Muscle of leg (tissue), 11 donors: Measurements from ENCODE around the gene NCOA1. TPM values are rescaled to one million over a fixed set of nuclear protein-coding genes. Genes with fewer than 3 reads are reported as not detected.
A peak's percentile ranks its signal among the peaks of the same experiment; 100 is the strongest.
"Not testable (repeated sequence)": the region's sequence is repeated elsewhere in the genome, so short reads cannot be mapped to it uniquely, and the experiment has no call there.

Experiments used
- DNase-seq: peaks from one replicate; pipeline ENCODE4 v3.0.0; 2013
- H3K27ac ChIP-seq: one replicate; pipeline ENCODE4 v1.5.1; 2013; ENCODE audit warnings: mild to moderate bottlenecking, low read length, control low read depth
- H3K27me3 ChIP-seq: one replicate; pipeline ENCODE4 v1.6.1; 2013; ENCODE audit warnings: low read length; ENCODE audit not compliant: control insufficient read depth, insufficient read depth
- H3K36me3 ChIP-seq: one replicate; pipeline ENCODE4 v1.6.1; 2013; ENCODE audit warnings: low read length; ENCODE audit not compliant: control insufficient read depth, insufficient read depth
- H3K4me1 ChIP-seq: one replicate; pipeline ENCODE4 v1.6.1; 2013; ENCODE audit warnings: low read length; ENCODE audit not compliant: control insufficient read depth, insufficient read depth
- H3K4me3 ChIP-seq: one replicate; pipeline ENCODE4 v1.5.1; 2013; ENCODE audit warnings: low read length, control low read depth
- H3K9me3 ChIP-seq: replicated peaks from 2 replicates; pipeline ENCODE4 v1.6.1; 2013; ENCODE audit warnings: low read depth, low read length; ENCODE audit not compliant: control insufficient read depth
- WGBS: methylation state at CpG from one replicate; pipeline ENCODE4 v1.1.5; 2013; ENCODE audit warnings: missing lambda C conversion rate; ENCODE audit not compliant: insufficient coverage; 5-methylcytosine and 5-hydroxymethylcytosine counted together
- polyA plus RNA-seq, 8 donors: library from polyadenylated mRNA; unstranded; fragments of 120-200 nt; gene quantifications; one replicate each; pipeline versions ENCODE4 v1.2.1 to v1.2.3, GENCODE V29; 2013; ENCODE audit warnings: inconsistent platforms in 1 of 8, low replicate concordance in 1 of 8; ENCODE audit not compliant: insufficient read length in 8 of 8, insufficient read depth in 1 of 8
- total RNA-seq: library from RNA; stranded (reverse); fragments of 120-200 nt; gene quantifications from one replicate; pipeline ENCODE4 v1.2.4, GENCODE V29; 2013

Gene NCOA1
- total and polyA plus RNA-seq, 9 donors = 69.6 to 106 (median 89.6) TPM

GRCh38 chr2:24530796-24531195 is 39.7 kb downstream of the NCOA1 start:
- Histone ChIP-seq H3K9me3 (peaks cover 20% of the 10 kb centered on the region), H3K27ac (no peak overlapping the region), H3K4me1 (no peaks in the 10 kb centered on the region), H3K4me3 (no peak overlapping the region), H3K27me3 (no peaks in the 10 kb centered on the region), H3K36me3 (peaks cover 3% of the 10 kb centered on the region)
- no peak for DNase-seq

- H3K36me3 ChIP-seq, H3K27me3 ChIP-seq, H3K27ac ChIP-seq, DNase-seq, H3K4me3 ChIP-seq, H3K4me1 ChIP-seq: not testable (repeated sequence)
- no CpG with 5 or more reads among the region's 6 CpGs for WGBS
- H3K9me3 ChIP-seq = peaks cover 20% of the 10 kb centered on the region
Observed at GRCh38 chr2:24531610-24532009, 40.6 kb downstream of the NCOA1 start.

GRCh38 chr2:24532057-24532456 is 41.0 kb downstream of the NCOA1 start:
- WGBS = no CpG with 5 or more reads among the region's 1 CpG
- DNase-seq, H3K27ac ChIP-seq, H3K4me3 ChIP-seq, H3K4me1 ChIP-seq, H3K27me3 ChIP-seq, H3K36me3 ChIP-seq: not testable (repeated sequence)
- peaks cover 20% of the 10 kb centered on the region for H3K9me3 ChIP-seq

- not testable (repeated sequence) for H3K4me1 ChIP-seq, H3K36me3 ChIP-seq, DNase-seq, H3K4me3 ChIP-seq, H3K27me3 ChIP-seq, H3K27ac ChIP-seq
- 100% methylated on average over 2 of the region's 3 CpGs for WGBS
- H3K9me3 ChIP-seq = peaks cover 17% of the 10 kb centered on the region
Observed at GRCh38 chr2:24533574-24533973, 42.5 kb downstream of the NCOA1 start.

- Histone ChIP-seq H3K27me3 (no peaks in the 10 kb centered on the region), H3K4me1 (no peaks in the 10 kb centered on the region), H3K36me3 (peaks cover 5% of the 10 kb centered on the region), H3K9me3 (peaks cover 12% of the 10 kb centered on the region), H3K4me3 (no peak overlapping the region), H3K27ac (no peak overlapping the region)
- WGBS = 100% methylated on average over 1 of the region's 4 CpGs
- peak; percentile 8 for DNase-seq
Observed at GRCh38 chr2:24538720-24539119, 47.7 kb downstream of the NCOA1 start.

- H3K4me3 ChIP-seq = no peak overlapping the region
- no peaks in the 10 kb centered on the region for H3K27me3 ChIP-seq
- no peak overlapping the region for H3K27ac ChIP-seq
- H3K36me3 ChIP-seq = peaks cover 5% of the 10 kb centered on the region
- H3K9me3 ChIP-seq = peaks cover 16% of the 10 kb centered on the region
- no peak for DNase-seq
- 100% methylated on average over 1 of the region's 1 CpG for WGBS
- H3K4me1 ChIP-seq = no peaks in the 10 kb centered on the region
Observed at GRCh38 chr2:24539258-24539657, 48.2 kb downstream of the NCOA1 start.

GRCh38 chr2:24540011-24540477 is 49.0 kb downstream of the NCOA1 start:
- Histone ChIP-seq H3K4me1 (no peaks in the 10 kb centered on the region), H3K27me3 (no peaks in the 10 kb centered on the region), H3K27ac (no peak overlapping the region), H3K9me3 (peaks cover 24% of the 10 kb centered on the region), H3K36me3 (peaks cover 5% of the 10 kb centered on the region), H3K4me3 (no peak overlapping the region)
- WGBS = 90% methylated on average over 2 of the region's 2 CpGs
- DNase-seq = no peak

- H3K9me3 ChIP-seq = peaks cover 23% of the 10 kb centered on the region
- no peaks in the 10 kb centered on the region for H3K27me3 ChIP-seq
Observed at GRCh38 chr2:24541621-24542020, 50.6 kb downstream of the NCOA1 start.

GRCh38 chr2:24542269-24542872 is 51.3 kb downstream of the NCOA1 start:
- H3K27ac ChIP-seq = no peak overlapping the region
- H3K27me3 ChIP-seq = no peaks in the 10 kb centered on the region
- H3K4me3 ChIP-seq = no peak overlapping the region
- H3K9me3 ChIP-seq = peaks cover 23% of the 10 kb centered on the region
- H3K36me3 ChIP-seq = no peaks in the 10 kb centered on the region
- no peak for DNase-seq
- no peaks in the 10 kb centered on the region for H3K4me1 ChIP-seq
- no CpG with 5 or more reads among the region's 3 CpGs for WGBS

More at GRCh38 chr2:24541621-24542020, 50.6 kb downstream of the NCOA1 start:
- no peak for DNase-seq
- no peak overlapping the region for H3K4me3 ChIP-seq
- H3K36me3 ChIP-seq = peaks cover 3% of the 10 kb centered on the region
- H3K4me1 ChIP-seq = no peaks in the 10 kb centered on the region
- no peak overlapping the region for H3K27ac ChIP-seq

- no peaks in the 10 kb centered on the region for H3K36me3 ChIP-seq
- no peaks in the 10 kb centered on the region for H3K27me3 ChIP-seq
- H3K27ac ChIP-seq = no peak overlapping the region
- H3K4me1 ChIP-seq = no peaks in the 10 kb centered on the region
- DNase-seq = no peak
- WGBS = 63% methylated on average over 1 of the region's 2 CpGs
- no peak overlapping the region for H3K4me3 ChIP-seq
- peaks cover 23% of the 10 kb centered on the region for H3K9me3 ChIP-seq
Observed at GRCh38 chr2:24543252-24543651, 52.2 kb downstream of the NCOA1 start.
